ENCODE results near the gene RABEP1.

DNA sequence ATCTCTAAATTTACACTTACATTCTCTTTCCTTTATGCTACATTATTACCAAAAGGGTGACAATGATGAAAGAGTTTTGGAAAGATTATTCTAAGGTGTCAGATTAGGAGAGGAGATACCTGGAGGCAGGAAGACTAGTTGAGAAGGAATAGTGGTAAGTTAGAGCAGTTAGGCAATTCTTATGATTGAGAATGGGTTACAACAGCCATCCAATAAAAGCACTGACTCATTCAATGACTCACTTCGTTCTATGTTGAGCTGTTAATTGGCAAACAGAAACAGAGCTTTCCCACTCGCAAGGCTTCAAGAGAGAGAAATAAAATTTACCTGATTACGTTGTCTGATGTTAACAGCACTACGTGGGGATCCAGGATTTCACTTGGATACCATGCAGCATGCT is 131.6 kb downstream of the RABEP1 start:
- TF ChIP-seq, protein P1, sequence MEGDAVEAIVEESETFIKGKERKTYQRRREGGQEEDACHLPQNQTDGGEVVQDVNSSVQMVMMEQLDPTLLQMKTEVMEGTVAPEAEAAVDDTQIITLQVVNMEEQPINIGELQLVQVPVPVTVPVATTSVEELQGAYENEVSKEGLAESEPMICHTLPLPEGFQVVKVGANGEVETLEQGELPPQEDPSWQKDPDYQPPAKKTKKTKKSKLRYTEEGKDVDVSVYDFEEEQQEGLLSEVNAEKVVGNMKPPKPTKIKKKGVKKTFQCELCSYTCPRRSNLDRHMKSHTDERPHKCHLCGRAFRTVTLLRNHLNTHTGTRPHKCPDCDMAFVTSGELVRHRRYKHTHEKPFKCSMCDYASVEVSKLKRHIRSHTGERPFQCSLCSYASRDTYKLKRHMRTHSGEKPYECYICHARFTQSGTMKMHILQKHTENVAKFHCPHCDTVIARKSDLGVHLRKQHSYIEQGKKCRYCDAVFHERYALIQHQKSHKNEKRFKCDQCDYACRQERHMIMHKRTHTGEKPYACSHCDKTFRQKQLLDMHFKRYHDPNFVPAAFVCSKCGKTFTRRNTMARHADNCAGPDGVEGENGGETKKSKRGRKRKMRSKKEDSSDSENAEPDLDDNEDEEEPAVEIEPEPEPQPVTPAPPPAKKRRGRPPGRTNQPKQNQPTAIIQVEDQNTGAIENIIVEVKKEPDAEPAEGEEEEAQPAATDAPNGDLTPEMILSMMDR (IDR thresholded peaks at IDR 0.05), result no peak
- no peak for TF ChIP-seq POLR2A (IDR thresholded peaks at IDR 0.05)

Measured in uterus (tissue), 2 donors.